Keratinocyte (primary cell): ENCODE data around the gene SLC17A7. TPM values are rescaled to one million over a fixed set of nuclear protein-coding genes. Genes with fewer than 3 reads are reported as not detected.

Experiments
- DNase-seq: peaks from one replicate; pipeline ENCODE4 v3.0.0-alpha.2; 2011; ENCODE audit warnings: low read depth, missing footprints, low spot score
- FAIRE-seq: peaks from 2 replicates; lab custom pipeline; 2011; peaks lifted over from hg19 to GRCh38; lab: Jason Lieb, UNC
- H2AFZ ChIP-seq: 2 replicates; pipeline ENCODE4 v1.6.0; 2012; ENCODE audit warnings: low read length, control low read depth, inconsistent platforms; ENCODE audit not compliant: control insufficient read depth
- H3K27ac ChIP-seq: 2 replicates; pipeline ENCODE4 v1.5.1; 2011; ENCODE audit warnings: low read length; ENCODE audit not compliant: control insufficient read depth, insufficient read depth
- H3K27me3 ChIP-seq: 3 replicates; pipeline ENCODE4 v1.6.0; 2011; ENCODE audit warnings: low read length; ENCODE audit not compliant: control insufficient read depth, insufficient read depth; ENCODE audit errors: extremely low read depth
- H3K36me3 ChIP-seq, 2 experiments: 2 replicates in 1 of 2; 3 replicates in 1 of 2; pipeline ENCODE4 v1.5.1; 2011; ENCODE audit warnings: low read length in 2 of 2, mild to moderate bottlenecking in 1 of 2; ENCODE audit not compliant: control insufficient read depth in 2 of 2, insufficient read depth in 2 of 2; ENCODE audit errors: extremely low read depth in 1 of 2
- H3K4me1 ChIP-seq: 3 replicates; pipeline ENCODE4 v1.5.1; 2011; ENCODE audit warnings: low read length; ENCODE audit not compliant: control insufficient read depth, insufficient read depth; ENCODE audit errors: extremely low read depth
- H3K4me2 ChIP-seq: 3 replicates; pipeline ENCODE4 v1.6.0; 2011; ENCODE audit warnings: low read depth, low read length; ENCODE audit not compliant: control insufficient read depth, insufficient read depth; ENCODE audit errors: extremely low read depth
- H3K4me3 ChIP-seq, 3 experiments: fragments of 200-600 bp in 1 of 3; sonication (generic) in 1 of 3; 2 replicates in 2 of 3; 3 replicates in 1 of 3; pipeline ENCODE4 v1.5.1; 2011 to 2016; ENCODE audit warnings: low read length in 3 of 3, mild to moderate bottlenecking in 3 of 3, control low read depth in 2 of 3, inconsistent platforms in 1 of 3, low read depth in 1 of 3, mixed read lengths in 1 of 3, mixed run types in 1 of 3, moderate library complexity in 1 of 3; ENCODE audit not compliant: control insufficient read depth in 2 of 3, insufficient read depth in 2 of 3; ENCODE audit errors: extremely low read depth in 1 of 3
- H3K79me2 ChIP-seq: 2 replicates; pipeline ENCODE4 v1.6.0; 2012; ENCODE audit warnings: low read length; ENCODE audit not compliant: control insufficient read depth, insufficient read depth
- H3K9ac ChIP-seq: 3 replicates; pipeline ENCODE4 v1.6.0; 2011; ENCODE audit warnings: low read length; ENCODE audit not compliant: control insufficient read depth, insufficient read depth; ENCODE audit errors: extremely low read depth
- H3K9me1 ChIP-seq: 3 replicates; pipeline ENCODE4 v1.6.0; 2011; ENCODE audit warnings: low read length; ENCODE audit not compliant: control insufficient read depth, insufficient read depth; ENCODE audit errors: extremely low read depth
- H3K9me3 ChIP-seq: 2 replicates; pipeline ENCODE4 v1.5.1; 2012; ENCODE audit warnings: low read depth, low read length; ENCODE audit not compliant: control insufficient read depth
- H4K20me1 ChIP-seq: 3 replicates; pipeline ENCODE4 v1.6.0; 2011; ENCODE audit warnings: low read length; ENCODE audit not compliant: control insufficient read depth, insufficient read depth; ENCODE audit errors: extremely low read depth
- EZH2 ChIP-seq: IDR thresholded peaks from one replicate; pipeline ENCODE4 v1.6.1; 2012; ENCODE audit warnings: inconsistent platforms, mild to moderate bottlenecking, low read length, moderate library complexity
- dilution Hi-C: fragments of 300-500 bp; cut with MboI; formaldehyde crosslinking; loops from one replicate; pipeline ENCODE4 v1.7.0; 2020; ENCODE audit warnings: low sequenced_read_pairs; ENCODE audit not compliant: extremely low pct_ligation_motif_present
- polyA plus RNA-seq, 5 experiments: library from polyadenylated mRNA; depleted of rRNA in 3 of 5; stranded (reverse) in 3 of 5; stranded (forward) in 1 of 5; unstranded in 1 of 5; fragments of >200 nt; gene quantifications; 1 replicate in 1 of 5; 2 replicates in 3 of 5; 3 replicates in 1 of 5; pipeline versions ENCODE4 v1.2.1 to v1.2.3, GENCODE V29; 2011 to 2012; ENCODE audit warnings: missing spikeins in 2 of 5, low read depth in 1 of 5, low replicate concordance in 1 of 5
- TF ChIP-seq, protein P1 (sequence below), 3 experiments: IDR thresholded peaks in 1 of 3; conservative IDR thresholded peaks in 1 of 3; optimal IDR thresholded peaks in 1 of 3; 2 replicates in 2 of 3; 3 replicates in 1 of 3; pipeline versions ENCODE3 to v1.5.1; 2011; ENCODE audit warnings: low read length in 3 of 3, mild to moderate bottlenecking in 3 of 3, moderate library complexity in 2 of 3, control low read depth in 1 of 3, inconsistent platforms in 1 of 3; ENCODE audit not compliant: insufficient read depth in 2 of 3; ENCODE audit errors: extremely low read depth in 1 of 3

The SLC17A7 gene
- polyA plus RNA-seq, 1 donor (not counting 4 experiments of a cell fraction or from before 2014, with no cell fraction given), result 0.04 TPM

DNA sequence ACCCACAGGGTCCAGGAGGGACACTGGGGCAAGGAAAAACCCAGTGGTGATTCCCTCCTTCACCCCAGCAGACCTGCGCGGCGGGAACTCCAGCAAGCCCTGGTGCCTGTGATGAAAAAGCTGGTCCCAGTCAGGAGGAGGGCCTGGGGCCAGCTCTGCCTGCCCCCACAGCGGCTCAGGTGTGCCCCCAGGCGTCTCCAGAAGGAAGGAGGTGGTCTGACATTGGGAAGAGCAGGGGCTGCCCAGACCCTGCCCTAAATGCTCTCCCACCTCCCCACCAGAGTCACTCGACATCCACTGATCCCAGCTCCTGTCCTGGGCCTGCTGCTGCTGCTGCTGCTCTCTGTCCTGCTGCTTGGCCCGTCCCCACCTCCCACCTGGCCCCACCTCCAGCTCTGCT, 24.2 kb downstream of the SLC17A7 start:
- Histone ChIP-seq H3K27ac (no peak overlapping the region), H3K4me1 (no peaks in the 10 kb centered on the region), H2AFZ (no peak overlapping the region), H3K9ac (no peak overlapping the region), H3K9me3 (no peaks in the 10 kb centered on the region), H4K20me1 (no peaks in the 10 kb centered on the region), H3K79me2 (no peaks in the 10 kb centered on the region), H3K27me3 (peaks cover 38% of the 10 kb centered on the region), H3K4me2 (no peak overlapping the region), H3K36me3 (no peaks in the 10 kb centered on the region), H3K9me1 (no peaks in the 10 kb centered on the region), H3K4me3 (no peak overlapping the region)
- TF ChIP-seq, protein P1, sequence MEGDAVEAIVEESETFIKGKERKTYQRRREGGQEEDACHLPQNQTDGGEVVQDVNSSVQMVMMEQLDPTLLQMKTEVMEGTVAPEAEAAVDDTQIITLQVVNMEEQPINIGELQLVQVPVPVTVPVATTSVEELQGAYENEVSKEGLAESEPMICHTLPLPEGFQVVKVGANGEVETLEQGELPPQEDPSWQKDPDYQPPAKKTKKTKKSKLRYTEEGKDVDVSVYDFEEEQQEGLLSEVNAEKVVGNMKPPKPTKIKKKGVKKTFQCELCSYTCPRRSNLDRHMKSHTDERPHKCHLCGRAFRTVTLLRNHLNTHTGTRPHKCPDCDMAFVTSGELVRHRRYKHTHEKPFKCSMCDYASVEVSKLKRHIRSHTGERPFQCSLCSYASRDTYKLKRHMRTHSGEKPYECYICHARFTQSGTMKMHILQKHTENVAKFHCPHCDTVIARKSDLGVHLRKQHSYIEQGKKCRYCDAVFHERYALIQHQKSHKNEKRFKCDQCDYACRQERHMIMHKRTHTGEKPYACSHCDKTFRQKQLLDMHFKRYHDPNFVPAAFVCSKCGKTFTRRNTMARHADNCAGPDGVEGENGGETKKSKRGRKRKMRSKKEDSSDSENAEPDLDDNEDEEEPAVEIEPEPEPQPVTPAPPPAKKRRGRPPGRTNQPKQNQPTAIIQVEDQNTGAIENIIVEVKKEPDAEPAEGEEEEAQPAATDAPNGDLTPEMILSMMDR (optimal IDR thresholded peaks at IDR 0.05 in 1 of 3, IDR thresholded peaks at IDR 0.05 in 1 of 3, conservative IDR thresholded peaks at IDR 0.05 in 1 of 3; ENCODE audit: extremely low read depth in 1 of 3, insufficient read depth in 2 of 3, low read length in 3 of 3), result no peak
- no peak for TF ChIP-seq EZH2
- DNase-seq (no peak), FAIRE-seq (no peak)
- dilution Hi-C loops, result no loop called here

DNA sequence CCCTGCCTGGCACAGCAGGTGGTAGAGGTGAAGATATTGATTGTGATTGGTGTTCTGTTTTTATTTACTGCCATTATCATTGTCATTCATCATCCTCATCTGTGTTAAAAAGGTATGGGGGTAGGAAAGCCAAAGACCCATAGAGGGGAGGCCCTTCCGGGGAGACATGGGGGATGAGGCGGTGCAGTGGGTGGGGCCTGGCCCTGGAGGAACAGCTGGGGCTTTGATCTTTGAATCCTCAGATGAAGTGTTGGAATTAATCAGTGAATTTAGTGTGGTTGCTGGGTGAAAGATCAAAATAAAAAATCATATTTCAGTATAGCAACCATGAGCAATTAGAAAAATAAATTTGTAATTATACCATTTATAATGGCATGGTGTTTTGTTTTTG, 25.5 kb downstream of the SLC17A7 start:
- Histone ChIP-seq H2AFZ (no peak overlapping the region), H3K36me3 (no peaks in the 10 kb centered on the region), H3K9ac (no peak overlapping the region), H3K4me2 (no peak overlapping the region), H3K9me1 (no peaks in the 10 kb centered on the region), H3K4me3 (no peak overlapping the region), H3K9me3 (no peaks in the 10 kb centered on the region), H3K27me3 (peaks cover 25% of the 10 kb centered on the region), H3K4me1 (no peaks in the 10 kb centered on the region), H3K27ac (no peak overlapping the region), H3K79me2 (no peaks in the 10 kb centered on the region), H4K20me1 (no peaks in the 10 kb centered on the region)
- dilution Hi-C loops, result no loop called here
- TF ChIP-seq, protein P1 (optimal IDR thresholded peaks at IDR 0.05 in 1 of 3, IDR thresholded peaks at IDR 0.05 in 1 of 3, conservative IDR thresholded peaks at IDR 0.05 in 1 of 3; ENCODE audit: extremely low read depth in 1 of 3, insufficient read depth in 2 of 3, low read length in 3 of 3), result no peak
- no peak for TF ChIP-seq EZH2
- FAIRE-seq (no peak), DNase-seq (no peak)
